ENCODE measurements around the gene PTPRM. TPM values are rescaled to one million over a fixed set of nuclear protein-coding genes. Genes with fewer than 3 reads are reported as not detected.

Gene PTPRM
- total RNA-seq, 1 experiment from 2014 or later: 42.3 TPM

- H3K36me3 Mint-ChIP-seq (ENCODE audit: insufficient read depth, unreplicated experiment): no peaks in the 10 kb centered on the region
- BruUV-seq (replicated peaks): no TSS peak
- no peaks in the 10 kb centered on the region for H3K27me3 Mint-ChIP-seq (ENCODE audit: unreplicated experiment)
- no peaks in the 10 kb centered on the region for H3K9me3 Mint-ChIP-seq (ENCODE audit: low read depth, unreplicated experiment)
- no peak for DNase-seq
- H3K4me1 Mint-ChIP-seq (ENCODE audit: low read depth, unreplicated experiment): no peaks in the 10 kb centered on the region
- intact Hi-C loops (cut with micrococcal nuclease; ENCODE audit: unreplicated experiment): no loop called here
- no peak for TF ChIP-seq CTCF (IDR thresholded peaks at IDR 0.05; ENCODE audit: unreplicated experiment)
- CTCF ChIA-PET: no interaction called here
- no peak overlapping the region for H3K4me3 Mint-ChIP-seq (ENCODE audit: low read depth, unreplicated experiment)
- no peak overlapping the region for H3K27ac Mint-ChIP-seq (ENCODE audit: unreplicated experiment)
Observed at GRCh38 chr18:8400825-8401224, 833.7 kb downstream of the PTPRM start.

GRCh38 chr18:8401606-8402005 is 834.5 kb downstream of the PTPRM start:
- no peaks in the 10 kb centered on the region for H3K4me1 Mint-ChIP-seq (ENCODE audit: low read depth, unreplicated experiment)
- H3K4me3 Mint-ChIP-seq (ENCODE audit: low read depth, unreplicated experiment): no peak overlapping the region
- no TSS peak for BruUV-seq (replicated peaks)
- intact Hi-C loops (cut with micrococcal nuclease; ENCODE audit: unreplicated experiment): no loop called here
- DNase-seq: no peak
- H3K27me3 Mint-ChIP-seq (ENCODE audit: unreplicated experiment): no peaks in the 10 kb centered on the region
- no peaks in the 10 kb centered on the region for H3K36me3 Mint-ChIP-seq (ENCODE audit: insufficient read depth, unreplicated experiment)
- H3K9me3 Mint-ChIP-seq (ENCODE audit: low read depth, unreplicated experiment): no peaks in the 10 kb centered on the region
- H3K27ac Mint-ChIP-seq (ENCODE audit: unreplicated experiment): no peak overlapping the region
- TF ChIP-seq CTCF (IDR thresholded peaks at IDR 0.05; ENCODE audit: unreplicated experiment): no peak
- CTCF ChIA-PET: no interaction called here

- no peaks in the 10 kb centered on the region for H3K9me3 Mint-ChIP-seq (ENCODE audit: low read depth, unreplicated experiment)
- BruUV-seq (replicated peaks): no TSS peak
- no peak overlapping the region for H3K4me3 Mint-ChIP-seq (ENCODE audit: low read depth, unreplicated experiment)
- DNase-seq: no peak
- H3K36me3 Mint-ChIP-seq (ENCODE audit: insufficient read depth, unreplicated experiment): no peaks in the 10 kb centered on the region
- no peak overlapping the region for H3K27ac Mint-ChIP-seq (ENCODE audit: unreplicated experiment)
- TF ChIP-seq CTCF (IDR thresholded peaks at IDR 0.05; ENCODE audit: unreplicated experiment): no peak
- H3K4me1 Mint-ChIP-seq (ENCODE audit: low read depth, unreplicated experiment): no peaks in the 10 kb centered on the region
- intact Hi-C loops (cut with micrococcal nuclease; ENCODE audit: unreplicated experiment): no loop called here
- CTCF ChIA-PET: no interaction called here
- H3K27me3 Mint-ChIP-seq (ENCODE audit: unreplicated experiment): no peaks in the 10 kb centered on the region
Observed at GRCh38 chr18:8402237-8402636, 835.1 kb downstream of the PTPRM start.

DNA sequence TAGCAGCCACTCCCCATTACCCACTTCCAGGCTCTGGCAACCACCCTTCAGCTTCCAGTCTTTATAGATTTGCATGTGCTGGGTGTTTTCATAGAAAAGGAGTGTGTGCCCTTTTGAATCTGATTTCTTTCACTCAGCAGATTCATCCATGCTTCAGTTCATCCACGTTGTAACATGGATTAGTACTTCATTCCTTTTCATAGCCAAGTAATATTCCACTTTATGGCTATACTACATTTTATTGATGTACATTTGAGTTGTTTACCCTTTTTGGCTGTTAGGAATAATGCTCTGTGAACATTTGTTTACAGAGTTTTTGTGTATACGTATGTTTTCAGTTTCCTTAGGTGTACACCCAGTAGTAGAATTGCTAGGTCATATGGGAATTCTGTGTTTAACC is 836.6 kb downstream of the PTPRM start:
- no peak for DNase-seq
- CTCF ChIA-PET: no interaction called here
- no TSS peak for BruUV-seq (replicated peaks)
- H3K36me3 Mint-ChIP-seq (ENCODE audit: insufficient read depth, unreplicated experiment): no peaks in the 10 kb centered on the region
- H3K9me3 Mint-ChIP-seq (ENCODE audit: low read depth, unreplicated experiment): no peaks in the 10 kb centered on the region
- H3K4me3 Mint-ChIP-seq (ENCODE audit: low read depth, unreplicated experiment): no peak overlapping the region
- no peak for TF ChIP-seq CTCF (IDR thresholded peaks at IDR 0.05; ENCODE audit: unreplicated experiment)
- intact Hi-C loops (cut with micrococcal nuclease; ENCODE audit: unreplicated experiment): no loop called here
- H3K27ac Mint-ChIP-seq (ENCODE audit: unreplicated experiment): no peak overlapping the region
- no peaks in the 10 kb centered on the region for H3K4me1 Mint-ChIP-seq (ENCODE audit: low read depth, unreplicated experiment)
- H3K27me3 Mint-ChIP-seq (ENCODE audit: unreplicated experiment): no peaks in the 10 kb centered on the region

All from Calu3 (cell line).